PFSK-1 (cell line): Measurements from ENCODE around the gene PSME1.
A peak's percentile ranks its signal among the peaks of the same experiment; 100 is the strongest.

Source experiments
- FOXP2 ChIP-seq: optimal IDR thresholded peaks from 2 replicates; pipeline ENCODE3; 2011; ENCODE audit warnings: borderline replicate concordance, control low read depth, inconsistent platforms; ENCODE audit not compliant: insufficient read depth; ENCODE audit errors: extremely low read length, extremely low read depth
- POLR2AphosphoS5 ChIP-seq: IDR thresholded peaks from 2 replicates; pipeline ENCODE4 v1.6.1; 2012; ENCODE audit warnings: low read depth, mild to moderate bottlenecking, control low read depth, low read length, moderate library complexity
- SIN3A ChIP-seq: IDR thresholded peaks from 2 replicates; pipeline ENCODE4 v1.6.1; 2012; ENCODE audit warnings: mild to moderate bottlenecking, low read length, moderate library complexity, borderline replicate concordance; ENCODE audit not compliant: insufficient read depth
- TAF1 ChIP-seq: IDR thresholded peaks from 2 replicates; pipeline ENCODE4 v1.6.1; 2012; ENCODE audit warnings: low read length, control low read depth, borderline replicate concordance; ENCODE audit not compliant: insufficient read depth
- TF ChIP-seq, protein P1 (sequence below), 2 experiments: IDR thresholded peaks; 2 replicates each; pipeline versions ENCODE4 v1.6.1 to v1.8.0; 2011 to 2012; ENCODE audit warnings: low read depth in 2 of 2, low read length in 2 of 2, control low read depth in 1 of 2, inconsistent platforms in 1 of 2, mild to moderate bottlenecking in 1 of 2, moderate library complexity in 1 of 2; ENCODE audit not compliant: insufficient read depth in 1 of 2

PSME1 gene

DNA sequence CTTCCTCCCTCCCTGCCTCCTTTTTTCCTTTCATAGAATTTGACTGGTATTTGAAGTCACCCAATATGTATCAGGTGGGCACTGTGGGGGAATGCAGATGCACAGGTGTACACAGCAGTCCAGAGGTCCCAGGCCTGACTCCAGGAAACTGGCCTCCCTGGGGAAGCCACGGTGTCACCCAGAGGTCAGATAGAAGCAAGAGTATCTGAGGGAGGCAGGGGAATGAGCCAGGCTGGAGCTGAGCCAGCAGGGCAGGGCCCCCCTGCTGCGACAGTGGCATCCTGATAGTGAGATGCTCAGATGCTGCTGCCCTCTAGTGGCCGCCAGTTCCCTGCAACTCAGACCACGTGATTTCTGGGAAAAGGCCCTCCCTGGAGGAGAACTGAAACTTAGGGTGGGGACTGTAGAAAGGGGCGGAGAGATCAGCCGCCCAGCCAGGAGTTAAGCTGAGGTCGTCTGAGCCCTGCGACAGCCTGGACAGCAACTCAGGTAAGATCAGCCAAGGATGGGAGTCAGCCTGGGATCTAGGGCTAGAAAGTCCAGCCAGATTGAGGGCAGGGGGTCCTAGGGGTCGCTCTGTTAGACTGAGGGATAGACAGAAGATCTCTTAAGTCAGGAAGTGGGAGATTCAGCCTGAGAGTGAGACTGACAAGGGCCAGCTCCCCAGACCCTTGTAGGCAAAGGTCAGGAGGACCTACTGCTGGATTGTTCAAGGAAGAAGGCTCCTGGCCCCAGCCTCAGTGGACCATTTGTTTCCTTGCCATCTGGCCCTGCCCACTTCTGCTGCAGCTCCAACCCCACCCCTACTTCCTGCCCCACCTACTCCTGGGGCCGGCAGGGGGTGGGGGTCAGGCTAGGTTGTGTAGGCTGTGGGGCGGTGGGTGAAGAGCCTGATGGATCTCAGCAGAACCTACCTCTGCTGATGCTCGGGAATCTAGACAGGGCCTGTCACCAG, 25.1 kb downstream of the PSME1 start, which contains the start of gene IRF9:
Gene IRF9 (plus strand): TSS at position 416 of the 955 bp plus-strand sequence. CDS start 880 bp downstream, outside the sequence.
- TF ChIP-seq TAF1 (no peak), SIN3A (no peak), POLR2AphosphoS5 (peak; percentile 69), FOXP2 (peak; percentile 73)
- TF ChIP-seq, protein P1, sequence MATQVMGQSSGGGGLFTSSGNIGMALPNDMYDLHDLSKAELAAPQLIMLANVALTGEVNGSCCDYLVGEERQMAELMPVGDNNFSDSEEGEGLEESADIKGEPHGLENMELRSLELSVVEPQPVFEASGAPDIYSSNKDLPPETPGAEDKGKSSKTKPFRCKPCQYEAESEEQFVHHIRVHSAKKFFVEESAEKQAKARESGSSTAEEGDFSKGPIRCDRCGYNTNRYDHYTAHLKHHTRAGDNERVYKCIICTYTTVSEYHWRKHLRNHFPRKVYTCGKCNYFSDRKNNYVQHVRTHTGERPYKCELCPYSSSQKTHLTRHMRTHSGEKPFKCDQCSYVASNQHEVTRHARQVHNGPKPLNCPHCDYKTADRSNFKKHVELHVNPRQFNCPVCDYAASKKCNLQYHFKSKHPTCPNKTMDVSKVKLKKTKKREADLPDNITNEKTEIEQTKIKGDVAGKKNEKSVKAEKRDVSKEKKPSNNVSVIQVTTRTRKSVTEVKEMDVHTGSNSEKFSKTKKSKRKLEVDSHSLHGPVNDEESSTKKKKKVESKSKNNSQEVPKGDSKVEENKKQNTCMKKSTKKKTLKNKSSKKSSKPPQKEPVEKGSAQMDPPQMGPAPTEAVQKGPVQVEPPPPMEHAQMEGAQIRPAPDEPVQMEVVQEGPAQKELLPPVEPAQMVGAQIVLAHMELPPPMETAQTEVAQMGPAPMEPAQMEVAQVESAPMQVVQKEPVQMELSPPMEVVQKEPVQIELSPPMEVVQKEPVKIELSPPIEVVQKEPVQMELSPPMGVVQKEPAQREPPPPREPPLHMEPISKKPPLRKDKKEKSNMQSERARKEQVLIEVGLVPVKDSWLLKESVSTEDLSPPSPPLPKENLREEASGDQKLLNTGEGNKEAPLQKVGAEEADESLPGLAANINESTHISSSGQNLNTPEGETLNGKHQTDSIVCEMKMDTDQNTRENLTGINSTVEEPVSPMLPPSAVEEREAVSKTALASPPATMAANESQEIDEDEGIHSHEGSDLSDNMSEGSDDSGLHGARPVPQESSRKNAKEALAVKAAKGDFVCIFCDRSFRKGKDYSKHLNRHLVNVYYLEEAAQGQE (IDR thresholded peaks at IDR 0.05; ENCODE audit: insufficient read depth in 1 of 2, low read depth in 2 of 2, low read length in 2 of 2): no peak

DNA sequence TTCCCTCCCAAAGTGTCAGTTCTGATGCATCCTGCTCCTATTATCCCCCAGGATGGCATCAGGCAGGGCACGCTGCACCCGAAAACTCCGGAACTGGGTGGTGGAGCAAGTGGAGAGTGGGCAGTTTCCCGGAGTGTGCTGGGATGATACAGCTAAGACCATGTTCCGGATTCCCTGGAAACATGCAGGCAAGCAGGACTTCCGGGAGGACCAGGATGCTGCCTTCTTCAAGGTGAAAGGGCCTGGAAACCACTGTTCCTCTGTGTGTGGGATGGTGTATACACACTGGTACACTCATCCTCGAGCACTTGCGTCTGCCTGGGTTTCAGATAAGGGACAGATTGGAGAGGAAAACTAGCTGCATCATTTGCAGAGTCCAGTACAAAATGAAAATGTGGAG, 26.1 kb downstream of the PSME1 start:
- TF ChIP-seq SIN3A (no peak), POLR2AphosphoS5 (no peak), FOXP2 (no peak), TAF1 (no peak)
- TF ChIP-seq, protein P1 (IDR thresholded peaks at IDR 0.05; ENCODE audit: insufficient read depth in 1 of 2, low read depth in 2 of 2, low read length in 2 of 2): no peak

DNA sequence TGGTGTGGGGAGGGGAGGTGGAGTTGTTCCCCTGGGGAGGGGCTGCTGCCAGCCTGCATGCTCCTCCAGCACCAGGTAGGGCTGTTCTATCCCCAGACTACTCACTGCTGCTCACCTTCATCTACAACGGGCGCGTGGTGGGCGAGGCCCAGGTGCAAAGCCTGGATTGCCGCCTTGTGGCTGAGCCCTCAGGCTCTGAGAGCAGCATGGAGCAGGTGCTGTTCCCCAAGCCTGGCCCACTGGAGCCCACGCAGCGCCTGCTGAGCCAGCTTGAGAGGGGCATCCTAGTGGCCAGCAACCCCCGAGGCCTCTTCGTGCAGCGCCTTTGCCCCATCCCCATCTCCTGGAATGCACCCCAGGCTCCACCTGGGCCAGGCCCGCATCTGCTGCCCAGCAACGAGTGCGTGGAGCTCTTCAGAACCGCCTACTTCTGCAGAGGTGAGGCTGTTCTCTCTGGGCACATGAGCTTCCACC, 28.6 kb downstream of the PSME1 start:
- TF ChIP-seq, protein P1 (IDR thresholded peaks at IDR 0.05; ENCODE audit: insufficient read depth in 1 of 2, low read depth in 2 of 2, low read length in 2 of 2): no peak
- TF ChIP-seq POLR2AphosphoS5 (no peak), FOXP2 (no peak), SIN3A (no peak), TAF1 (no peak)

DNA sequence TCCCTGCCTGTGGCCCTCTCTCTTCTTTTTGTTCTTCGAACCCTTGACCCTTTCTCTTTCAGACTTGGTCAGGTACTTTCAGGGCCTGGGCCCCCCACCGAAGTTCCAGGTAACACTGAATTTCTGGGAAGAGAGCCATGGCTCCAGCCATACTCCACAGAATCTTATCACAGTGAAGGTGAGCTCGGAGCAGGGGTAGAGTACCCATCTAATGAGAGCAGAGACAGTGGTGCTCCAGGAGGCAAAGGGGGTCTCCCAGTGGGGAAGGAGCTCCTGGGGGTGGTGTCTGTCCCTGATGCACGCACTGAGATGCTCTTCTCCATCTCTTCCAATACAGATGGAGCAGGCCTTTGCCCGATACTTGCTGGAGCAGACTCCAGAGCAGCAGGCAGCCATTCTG, 29.8 kb downstream of the PSME1 start:
- TF ChIP-seq POLR2AphosphoS5: no peak
- TF ChIP-seq SIN3A: no peak
- TF ChIP-seq FOXP2: no peak
- TF ChIP-seq, protein P1 (IDR thresholded peaks at IDR 0.05; ENCODE audit: insufficient read depth in 1 of 2, low read depth in 2 of 2, low read length in 2 of 2): no peak
- no peak for TF ChIP-seq TAF1
